GM23338 (cell line): ENCODE measurements around the gene ABCG8. TPM values are rescaled to one million over a fixed set of nuclear protein-coding genes. Genes with fewer than 3 reads are reported as not detected.

Experiments used
- ATAC-seq: fragments of 200-7000 bp; cut with Tn5 transposase; 3 replicates; pipeline ENCODE4 v1.9.1; 2020
- DNase-seq: peaks from one replicate; pipeline ENCODE4 v3.0.0-alpha.2; 2015; ENCODE audit warnings: low spot score
- H2AFZ ChIP-seq: fragments of 200-600 bp; sonication (generic); 2 replicates; pipeline ENCODE4 v1.8.0; 2016; ENCODE audit warnings: antibody characterized with exemption, mild to moderate bottlenecking, moderate library complexity
- H3F3A ChIP-seq: fragments of 200-600 bp; sonication (generic); replicated peaks from 2 replicates; pipeline ENCODE4 v1.8.0; 2017; ENCODE audit warnings: antibody characterized with exemption, mixed run types, low read depth
- H3K27ac ChIP-seq: fragments of 200-600 bp; sonication (generic); 2 replicates; pipeline ENCODE4 v1.6.1; 2016; ENCODE audit warnings: low read depth
- H3K27me3 ChIP-seq: fragments of 200-600 bp; sonication (generic); 2 replicates; pipeline ENCODE4 v1.8.0; 2016; ENCODE audit warnings: mild to moderate bottlenecking, mixed run types, moderate library complexity; ENCODE audit not compliant: insufficient read depth
- H3K36me3 ChIP-seq: fragments of 200-600 bp; sonication (generic); 2 replicates; pipeline ENCODE4 v1.8.0; 2016; ENCODE audit warnings: mild to moderate bottlenecking; ENCODE audit not compliant: insufficient read depth
- H3K4me1 ChIP-seq: fragments of 200-600 bp; sonication (generic); 2 replicates; pipeline ENCODE4 v1.8.0; 2016; ENCODE audit warnings: mild to moderate bottlenecking, moderate library complexity; ENCODE audit not compliant: insufficient read depth
- H3K4me2 ChIP-seq: fragments of 200-600 bp; sonication (generic); 2 replicates; pipeline ENCODE4 v1.7.1; 2017; ENCODE audit warnings: mixed run types
- H3K4me3 ChIP-seq: fragments of 200-600 bp; sonication (generic); 2 replicates; pipeline ENCODE4 v1.6.1; 2016; ENCODE audit warnings: mixed run types
- H3K79me2 ChIP-seq: fragments of 200-600 bp; sonication (generic); replicated peaks from 2 replicates; pipeline ENCODE4 v1.8.0; 2017; ENCODE audit warnings: mild to moderate bottlenecking; ENCODE audit not compliant: insufficient read depth
- H3K9me2 ChIP-seq: fragments of 200-600 bp; sonication (generic); 2 replicates; pipeline ENCODE4 v1.8.0; 2017; ENCODE audit not compliant: insufficient read depth
- H4K20me1 ChIP-seq: fragments of 200-600 bp; sonication (generic); replicated peaks from 2 replicates; pipeline ENCODE4 v1.8.0; 2017; ENCODE audit warnings: mild to moderate bottlenecking; ENCODE audit not compliant: insufficient read depth
- H3K27ac Mint-ChIP-seq: 2 replicates; pipeline ENCODE4 v1.8.0; 2020; ENCODE audit warnings: inconsistent platforms, mild to moderate bottlenecking, moderate library complexity, mixed read lengths
- H3K27me3 Mint-ChIP-seq: 3 replicates; pipeline ENCODE4 v1.8.0; 2022; ENCODE audit warnings: low read depth, mild to moderate bottlenecking, moderate library complexity, mixed read lengths, inconsistent platforms; ENCODE audit not compliant: insufficient read depth, poor library complexity
- H3K36me3 Mint-ChIP-seq: 3 replicates; pipeline ENCODE4 v1.8.0; 2021; ENCODE audit warnings: low read depth, mild to moderate bottlenecking, inconsistent platforms, moderate library complexity, mixed read lengths
- H3K4me1 Mint-ChIP-seq: 3 replicates; pipeline ENCODE4 v1.8.0; 2020; ENCODE audit warnings: mild to moderate bottlenecking, inconsistent platforms, mixed read lengths
- H3K4me3 Mint-ChIP-seq: 3 replicates; pipeline ENCODE4 v1.8.0; 2021; ENCODE audit warnings: moderate library complexity, mild to moderate bottlenecking, inconsistent platforms, mixed read lengths
- H3K9me3 Mint-ChIP-seq: 3 replicates; pipeline ENCODE4 v1.8.0; 2020; ENCODE audit warnings: moderate library complexity, mild to moderate bottlenecking, inconsistent platforms, mixed read lengths
- CTCF ChIP-seq, 2 experiments: fragments of 200-600 bp in 1 of 2; sonication (generic) in 1 of 2; conservative IDR thresholded peaks; 2 replicates each; pipeline versions ENCODE4 v1.5.1 to v1.6.1; 2016 to 2017; ENCODE audit warnings: antibody characterized with exemption in 2 of 2, low read depth in 2 of 2, mild to moderate bottlenecking in 2 of 2, moderate library complexity in 1 of 2
- EZH2 ChIP-seq: fragments of 200-600 bp; sonication (generic); IDR thresholded peaks from one replicate; pipeline ENCODE4 v1.8.0; 2017; ENCODE audit warnings: antibody characterized with exemption, mild to moderate bottlenecking, low read depth; ENCODE audit not compliant: unreplicated experiment
- EZH2phosphoT487 ChIP-seq: fragments of 200-600 bp; sonication (generic); IDR thresholded peaks from one replicate; pipeline ENCODE4 v1.8.1; 2018; ENCODE audit warnings: antibody characterized with exemption; ENCODE audit not compliant: unreplicated experiment
- NANOG ChIP-seq: IDR thresholded peaks from 2 replicates; pipeline ENCODE4 v1.6.1; 2016; ENCODE audit warnings: antibody characterized with exemption, borderline replicate concordance
- ZNF114 ChIP-seq: fragments of 250-450 bp; sonication (Bioruptor Pico); IDR thresholded peaks from 2 replicates; pipeline ENCODE4 v1.5.0; 2020; ENCODE audit warnings: mild to moderate bottlenecking, moderate library complexity
- ZNF331 ChIP-seq: fragments of 250-450 bp; sonication (Bioruptor Pico); IDR thresholded peaks from 2 replicates; pipeline ENCODE4 v1.5.0; 2020; ENCODE audit warnings: low read depth, mild to moderate bottlenecking, moderate library complexity
- ZNF462 ChIP-seq: fragments of 250-450 bp; sonication (Bioruptor Pico); IDR thresholded peaks from 2 replicates; pipeline ENCODE4 v1.5.0; 2020; ENCODE audit warnings: mild to moderate bottlenecking, moderate library complexity
- polyA plus RNA-seq: library from polyadenylated mRNA; unstranded; fragments of >200 nt; fragmentation: Nextera tagmentation; extraction: Ambion mirVana; gene quantifications from 2 replicates; pipeline ENCODE4 v1.2.1, GENCODE V29; 2016
- total RNA-seq: library from RNA; depleted of rRNA; stranded (reverse); fragments of >200 nt; shearing (Covaris generic); gene quantifications from 2 replicates; pipeline ENCODE4 v1.2.3, GENCODE V29; 2014

The ABCG8 gene
- total and polyA plus RNA-seq, 2 experiments from 2014 or later, result 0.19 to 0.35 TPM

- H3K4me3 Mint-ChIP-seq, result no peak overlapping the region
- no peaks in the 10 kb centered on the region for H3K4me1 ChIP-seq
- peaks cover 3% of the 10 kb centered on the region; the same call in 1 of the 3 replicates for H3K4me1 Mint-ChIP-seq
- no peaks in the 10 kb centered on the region for H3K9me2 ChIP-seq
- H2AFZ ChIP-seq, result no peak overlapping the region
- H3F3A ChIP-seq, result peaks cover 5% of the 10 kb centered on the region; the same call in 1 of the 2 replicates
- H3K27ac ChIP-seq, result no peak overlapping the region
- DNase-seq (no peak), ATAC-seq (no peak)
- peaks cover 76% of the 10 kb centered on the region for H3K36me3 Mint-ChIP-seq
- peaks cover 5% of the 10 kb centered on the region for H3K27me3 Mint-ChIP-seq
- H3K36me3 ChIP-seq, result peaks cover 32% of the 10 kb centered on the region; the same call in 1 of the 2 replicates
- no peak overlapping the region for H3K4me2 ChIP-seq
- H3K27ac Mint-ChIP-seq, result no peak overlapping the region
- no peaks in the 10 kb centered on the region for H3K79me2 ChIP-seq
- peaks cover 10% of the 10 kb centered on the region; the same call in 1 of the 2 replicates for H4K20me1 ChIP-seq
- H3K9me3 Mint-ChIP-seq, result no peaks in the 10 kb centered on the region
- TF ChIP-seq ZNF331, result no peak
- TF ChIP-seq EZH2phosphoT487, result no peak
- TF ChIP-seq EZH2, result no peak
- TF ChIP-seq CTCF (conservative IDR thresholded peaks at IDR 0.05; ENCODE audit: low read depth in 2 of 2), result no peak
- TF ChIP-seq ZNF462 (CRISPR knock-in tag), result no peak
- no peak for TF ChIP-seq ZNF114 (CRISPR knock-in tag)
- no peak for TF ChIP-seq NANOG
- no peaks in the 10 kb centered on the region for H3K27me3 ChIP-seq
- H3K4me3 ChIP-seq, result no peak overlapping the region
These were observed 60.8 kb downstream of the ABCG8 start for GRCh38 chr2:43899589-43899988.
